ENCODE data around the gene FARSA. TPM values are rescaled to one million over a fixed set of nuclear protein-coding genes. Genes with fewer than 3 reads are reported as not detected.

The FARSA gene
- total and polyA plus RNA-seq, 2 of the 13 experiments (the other 11 are each of a cell fraction or from before 2014, with no cell fraction given) = 25.9 to 72.0 TPM

- FAIRE-seq = no peak
- no peak for ATAC-seq
- WGBS (ENCODE audit: low lambda C conversion rate) = 97% methylated on average over 12 of the region's 12 CpGs
- Histone ChIP-seq H3K4me2 (ENCODE audit: low read depth, low read length) (no peak overlapping the region), H4K20me1 (ENCODE audit: insufficient read depth, low read length) (no peaks in the 10 kb centered on the region), H3K36me3 (replicated peaks in 1 of 2; ENCODE audit: control insufficient read depth in 1 of 2, insufficient read depth in 2 of 2, low read length in 2 of 2) (peaks cover 34 to 55% of the 10 kb centered on the region in 2 experiments; a peak in 4 of 5 replicates), H3K27me3 (ENCODE audit: control insufficient read depth in 1 of 2, insufficient read depth in 2 of 2, low read length in 2 of 2) (no peaks in the 10 kb centered on the region), H3K9ac (ENCODE audit: insufficient read depth, low read depth, low read length) (no peak overlapping the region), H3K27ac (ENCODE audit: extremely low read length, insufficient read depth, low read length) (no peak overlapping the region), H3K4me1 (ENCODE audit: insufficient read depth, low read length) (peaks cover 26% of the 10 kb centered on the region), H2AFZ (ENCODE audit: low read length) (no peak overlapping the region), H3K79me2 (ENCODE audit: insufficient read depth, low read length) (peaks cover 28% of the 10 kb centered on the region), H3K9me3 (ENCODE audit: low read length) (no peaks in the 10 kb centered on the region), H3K4me3 (replicated peaks in 1 of 3; ENCODE audit: insufficient read depth in 1 of 3, low read depth in 2 of 3, low read length in 3 of 3) (no peak overlapping the region)
- DNase-seq (ENCODE audit: low spot score) = no peak
- CTCF ChIA-PET (ENCODE audit: low intra/inter-chr PET ratio, low total read pairs) = no interaction called here
- no TSS peak for BruUV-seq (replicated peaks)
- in situ Hi-C loops (cut with HindIII; ENCODE audit: extremely low pct_ligation_motif_present, low pct_unique_long_range_greater_than_20kb) (no loop called here), intact Hi-C loops (cut with micrococcal nuclease; ENCODE audit: unreplicated experiment) (no loop called here)
- POLR2A ChIA-PET = interaction anchor here (0.9 to 1.0 kb wide), 2 partner anchors 15 to 62 kb away, joined by 4 to 5 read pairs; partner anchors contain the start of gene GCDH
- TF ChIP-seq ZNF547 (CRISPR knock-in tag; IDR thresholded peaks at IDR 0.05) (no peak), AGO2 (optimal IDR thresholded peaks at IDR 0.05; ENCODE audit: low read depth, low read length) (peak; percentile 52), RBM22 (optimal IDR thresholded peaks at IDR 0.05; ENCODE audit: low read length) (peak; percentile 53), PHF21A (CRISPR knock-in tag; IDR thresholded peaks at IDR 0.05) (no peak), PAF1 (CRISPR knock-in tag; IDR thresholded peaks at IDR 0.05) (no peak), POLR2A (IDR thresholded peaks at IDR 0.05; ENCODE audit: insufficient read depth in 1 of 2, low read depth in 2 of 2, low read length in 2 of 2) (peak in 1 of 2 experiments; percentile 32; a peak in 1 of 4 replicates), POLR2G (IDR thresholded peaks at IDR 0.05; ENCODE audit: low read depth, low read length) (peak; percentile 40; the same call in 1 of the 2 replicates), MEIS2 (CRISPR knock-in tag; IDR thresholded peaks at IDR 0.05) (no peak), ZNF839 (CRISPR knock-in tag; IDR thresholded peaks at IDR 0.05; ENCODE audit: borderline replicate concordance) (no peak), TOPORS (CRISPR knock-in tag; IDR thresholded peaks at IDR 0.05) (no peak), ZNF883 (CRISPR knock-in tag; IDR thresholded peaks at IDR 0.05; ENCODE audit: not compliant biosample characterization) (no peak)
Measured at GRCh38 chr19:12952488-12953137, 19.1 kb upstream of the FARSA start.

Measured in HepG2 (cell line).